ENCODE data around the gene H6PD. TPM values are rescaled to one million over a fixed set of nuclear protein-coding genes. Genes with fewer than 3 reads are reported as not detected.

The H6PD gene
- total RNA-seq, 1 donor from 2014 or later: 34.4 TPM

DNA sequence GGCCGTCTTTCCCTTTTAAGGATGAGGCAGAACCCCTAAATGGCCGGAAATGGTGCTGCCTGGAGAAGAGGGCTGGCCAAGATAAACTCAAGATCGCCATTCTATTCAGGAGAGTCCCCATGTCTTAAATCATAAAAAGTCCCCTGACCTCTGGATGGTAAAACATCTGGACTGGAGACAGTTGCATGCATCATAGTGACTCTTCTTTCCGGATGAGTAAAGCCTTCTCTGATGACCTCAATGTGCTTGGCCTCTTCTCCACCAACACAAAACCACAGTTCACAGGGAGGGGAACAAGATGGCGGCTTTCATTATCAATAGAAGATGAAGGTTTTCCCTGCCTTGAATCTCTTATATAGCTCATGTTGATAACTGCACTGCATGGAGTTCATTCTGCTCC is 27.5 kb upstream of the H6PD start:
- DNase-seq (ENCODE audit: low spot score): no peak

- DNase-seq (ENCODE audit: low spot score): no peak
Measured at GRCh38 chr1:9207715-9208114, 26.9 kb upstream of the H6PD start.

- DNase-seq (ENCODE audit: low spot score): no peak
Measured at GRCh38 chr1:9211291-9211811, 23.2 kb upstream of the H6PD start.

DNA sequence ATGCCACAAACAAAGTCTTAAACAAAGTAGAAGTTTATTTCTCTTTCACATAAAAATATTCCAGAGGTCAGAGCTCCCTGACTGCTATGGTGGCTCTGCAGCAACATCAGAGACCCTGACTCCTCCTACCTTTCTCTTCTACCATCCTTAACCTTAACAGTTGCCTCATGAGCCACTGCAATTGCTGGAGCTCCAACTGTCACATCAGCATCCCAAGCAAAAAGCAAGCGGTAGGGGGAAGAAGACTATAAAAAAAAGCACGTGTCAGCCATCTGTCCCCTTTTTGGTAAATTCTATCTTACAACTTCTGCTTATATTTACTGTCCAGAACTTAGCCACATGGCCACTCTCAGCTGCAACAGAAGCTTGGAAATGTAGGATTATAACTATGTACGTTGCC is 21.8 kb upstream of the H6PD start:
- DNase-seq (ENCODE audit: low spot score): no peak

- no peak for DNase-seq (ENCODE audit: low spot score)
Measured at GRCh38 chr1:9213956-9214355, 20.6 kb upstream of the H6PD start.

DNA sequence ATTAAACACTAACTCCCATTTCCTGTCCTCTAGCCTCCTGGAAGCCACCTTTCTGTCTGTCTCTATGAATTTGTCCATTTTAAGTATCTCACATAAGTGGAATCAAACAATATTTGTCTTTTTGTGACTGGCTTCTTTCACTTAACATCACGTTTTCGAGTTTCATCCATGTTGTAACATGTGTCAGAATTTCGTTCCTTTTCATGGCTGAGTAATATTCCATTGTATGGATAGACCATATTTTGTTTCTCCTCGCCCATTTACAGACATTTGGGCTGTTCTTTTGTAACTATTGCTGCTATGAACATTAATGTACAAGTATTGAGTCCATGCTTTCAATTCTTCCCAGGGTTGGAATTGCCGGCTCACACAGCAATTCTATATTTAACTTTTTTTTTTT is 15.7 kb upstream of the H6PD start:
- DNase-seq (ENCODE audit: low spot score): no peak

DNA sequence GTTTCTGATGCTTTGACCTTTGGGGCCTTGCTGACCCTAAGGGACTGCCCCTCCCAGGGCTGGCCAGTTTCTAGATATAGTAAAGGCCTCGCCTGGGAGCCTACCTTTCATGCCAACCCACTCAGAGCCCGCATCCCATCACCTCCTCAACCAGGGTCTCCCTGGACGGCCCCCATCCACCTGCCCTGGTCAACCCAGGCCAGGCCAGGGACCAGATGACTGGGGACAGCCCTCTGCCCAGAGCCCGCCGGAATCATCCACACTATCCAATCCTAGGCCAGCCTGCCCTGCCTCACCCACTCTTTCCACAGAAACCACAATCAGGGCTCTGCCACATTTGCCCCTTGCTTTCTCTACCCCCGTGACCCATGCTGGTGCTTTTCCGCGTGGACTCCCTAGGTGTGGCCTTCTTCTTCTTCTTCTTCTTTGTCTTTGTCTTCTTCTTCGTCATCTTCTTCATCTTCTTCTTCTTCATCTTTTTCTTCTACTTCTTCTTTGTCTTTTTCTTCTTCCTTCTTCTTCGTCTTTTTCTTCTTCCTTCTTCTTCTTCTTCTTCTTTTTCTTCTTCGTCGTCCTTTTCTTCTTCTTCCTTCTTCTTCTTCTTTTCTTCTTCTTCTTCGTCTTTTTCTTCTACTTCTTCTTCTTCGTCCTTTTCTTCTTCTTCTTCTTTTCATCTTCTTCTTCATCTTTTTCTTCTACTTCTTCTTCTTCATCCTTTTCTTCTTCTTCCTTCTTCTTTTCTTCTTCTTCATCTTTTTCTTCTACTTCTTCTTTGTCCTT is 11.5 kb upstream of the H6PD start:
- no peak for DNase-seq (ENCODE audit: low spot score)

- no peak for DNase-seq (ENCODE audit: low spot score)
Measured at GRCh38 chr1:9224664-9225410, 9.7 kb upstream of the H6PD start.

DNA sequence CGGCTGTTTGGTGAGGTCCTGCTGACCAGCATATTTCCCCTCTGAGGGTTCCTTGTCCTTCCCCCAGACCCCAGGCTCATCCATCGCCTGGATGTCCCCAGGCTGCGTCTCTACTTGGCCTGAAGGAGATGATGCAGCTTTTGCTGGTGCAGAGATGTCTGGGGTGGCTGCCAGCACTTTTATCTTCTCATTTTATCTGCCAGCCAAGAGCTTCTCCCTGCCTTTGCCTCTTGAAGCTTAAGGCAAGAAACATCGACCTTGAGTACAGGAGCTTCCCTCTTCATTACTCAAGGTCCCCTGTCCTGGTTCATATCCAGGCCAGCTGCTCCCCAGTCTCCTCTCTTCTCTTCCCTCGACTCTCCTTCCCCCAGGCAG is 9.2 kb upstream of the H6PD start:
- DNase-seq (ENCODE audit: low spot score): peak; percentile 28

DNA sequence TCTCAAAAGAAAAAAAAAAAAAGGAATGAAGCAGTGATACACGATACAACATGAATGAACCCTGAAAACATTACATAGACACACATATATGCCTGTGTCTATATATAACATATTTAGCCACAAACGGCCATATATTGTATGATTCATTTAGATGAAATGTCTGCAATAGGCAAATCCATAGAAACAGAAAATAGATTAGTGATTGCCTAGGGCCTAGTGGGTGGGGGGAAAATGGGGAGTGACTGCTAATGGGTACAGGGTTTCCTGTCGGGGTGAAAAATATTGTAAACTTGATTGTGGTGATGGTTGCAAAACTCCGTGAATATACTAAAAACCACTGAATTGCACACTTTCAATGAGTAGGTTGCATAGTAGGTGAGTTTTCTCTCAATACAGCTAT is 6.0 kb upstream of the H6PD start:
- DNase-seq (ENCODE audit: low spot score): no peak

DNA sequence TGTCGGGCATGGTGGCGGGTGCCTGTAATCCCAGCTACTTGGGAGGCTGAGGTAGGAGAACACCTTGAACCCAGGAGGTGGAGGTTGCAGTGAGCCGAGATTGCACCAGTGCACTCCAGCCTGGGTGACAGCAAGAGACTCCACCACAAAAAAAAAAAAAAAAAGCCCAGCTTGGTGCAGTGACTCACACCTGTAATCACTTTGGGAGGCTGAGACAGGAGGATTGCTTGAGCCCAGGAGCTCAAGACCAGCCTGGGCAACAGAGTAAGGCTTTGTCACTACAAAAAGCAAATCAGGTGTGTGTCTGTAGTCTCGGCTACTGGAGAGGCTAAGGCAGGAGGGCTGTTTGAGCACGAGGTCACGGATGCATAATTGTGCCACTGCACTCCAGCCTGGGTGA is 5.0 kb upstream of the H6PD start:
- DNase-seq (ENCODE audit: low spot score): no peak

DNA sequence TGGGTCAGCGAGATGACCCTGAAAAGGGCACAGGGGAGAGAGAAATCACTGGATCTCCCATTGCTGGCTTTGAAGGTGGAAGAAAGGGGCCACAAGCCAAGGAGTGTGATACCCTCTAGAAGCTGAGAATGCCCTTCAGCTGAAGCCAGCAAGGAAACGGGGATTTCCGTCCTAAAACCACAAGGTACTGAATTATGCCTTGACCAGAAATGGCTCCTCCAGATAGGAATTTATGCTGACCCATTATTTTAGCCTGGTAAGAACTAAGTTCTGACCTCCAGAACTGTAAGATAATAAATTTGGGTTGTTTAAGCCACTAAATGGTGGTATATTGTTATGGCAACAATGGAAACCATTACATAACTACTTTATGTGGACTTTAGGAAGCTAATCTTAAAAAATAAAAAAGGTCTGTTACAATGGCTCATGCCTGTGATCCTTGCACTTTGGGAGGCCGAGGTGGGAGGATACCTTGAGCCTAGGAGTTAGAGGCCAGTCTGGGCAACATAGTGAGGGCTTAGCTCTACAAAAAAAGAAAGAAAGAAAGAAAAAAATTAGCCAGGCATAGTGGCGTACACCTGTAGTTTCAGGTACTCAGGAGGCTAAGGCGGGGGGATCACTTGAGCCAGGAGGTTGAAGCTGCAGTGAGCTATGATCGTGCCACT is 3.6 kb upstream of the H6PD start:
- no peak for DNase-seq (ENCODE audit: low spot score)

DNA sequence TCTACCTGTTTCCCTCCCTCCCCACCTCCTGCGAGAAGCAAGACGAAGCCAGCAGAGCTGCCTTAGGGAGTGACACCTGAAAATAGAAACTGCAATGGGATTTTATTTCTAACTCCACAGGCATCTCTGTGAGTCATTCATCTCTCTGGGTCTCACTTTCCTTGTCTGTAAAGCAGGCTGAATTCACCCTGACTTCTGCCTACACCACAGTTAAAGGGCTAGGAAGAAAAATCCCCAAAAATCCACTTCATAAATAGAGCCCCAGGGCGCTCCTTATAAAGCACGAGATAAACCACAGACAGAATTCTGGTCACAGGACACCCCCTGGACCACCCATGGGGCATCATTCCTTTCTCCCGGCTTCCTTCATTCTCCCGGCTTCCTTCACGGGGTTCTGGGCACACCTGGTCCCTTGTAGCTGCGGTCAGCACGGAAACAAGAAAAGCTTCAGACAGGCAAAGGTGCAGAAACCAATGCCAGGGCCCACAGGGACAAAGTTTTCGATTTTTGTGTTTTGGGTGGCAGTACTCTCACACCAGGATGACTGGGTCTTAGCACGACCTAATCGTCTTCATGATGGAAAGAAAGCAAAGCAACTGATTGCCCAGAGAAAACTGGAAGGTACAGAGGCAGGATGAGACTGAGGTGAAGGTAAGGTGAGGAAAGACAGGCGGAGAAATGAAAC is 2.8 kb upstream of the H6PD start:
- DNase-seq (ENCODE audit: low spot score): no peak

- DNase-seq (ENCODE audit: low spot score): no peak
Measured at GRCh38 chr1:9233241-9233941, 1.2 kb upstream of the H6PD start.

- DNase-seq (ENCODE audit: low spot score): no peak
Measured at GRCh38 chr1:9233942-9234222, 692 bp upstream of the H6PD start.

DNA sequence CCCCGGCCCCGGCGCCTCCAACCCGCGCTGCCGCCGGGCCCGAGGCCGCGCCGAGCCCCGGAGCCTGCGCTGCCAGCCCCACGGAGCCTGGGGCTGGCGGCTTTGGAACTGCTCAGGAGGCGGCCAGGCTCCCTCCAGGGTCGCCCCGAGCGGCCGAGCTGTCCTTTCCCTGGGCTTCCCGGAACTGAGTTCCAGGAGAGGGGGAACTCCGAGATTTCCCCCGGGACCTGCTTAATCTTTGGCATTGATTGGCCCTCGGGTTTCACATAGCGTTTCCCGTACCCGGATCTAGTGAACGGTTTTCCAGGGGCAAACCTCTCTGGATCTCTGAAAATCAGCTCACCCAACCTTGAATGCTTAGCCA is 504 bp downstream of the H6PD start:
- DNase-seq (ENCODE audit: low spot score): peak; percentile 50

DNA sequence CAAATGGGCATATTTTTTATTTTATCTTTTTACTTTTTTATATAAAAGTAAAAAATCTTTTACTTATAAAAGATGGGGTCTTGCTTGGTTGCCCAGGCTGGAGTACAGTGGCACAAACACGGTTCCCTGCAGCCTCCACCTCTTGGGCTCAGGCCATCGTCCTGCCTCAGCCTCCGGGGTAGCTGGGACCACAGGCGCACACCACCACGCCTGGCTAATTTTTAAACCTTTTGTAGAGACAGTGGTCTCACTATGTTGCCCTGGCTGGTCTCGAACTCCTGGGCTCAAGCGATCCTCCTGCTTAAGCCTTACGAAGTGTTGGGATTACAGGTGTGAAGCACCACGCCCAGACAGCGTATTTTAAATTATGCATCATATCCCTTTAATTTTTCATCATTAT is 986 bp downstream of the H6PD start:
- DNase-seq (ENCODE audit: low spot score): no peak

GRCh38 chr1:9238134-9238533 is 3.6 kb downstream of the H6PD start:
- DNase-seq (ENCODE audit: low spot score): no peak

DNA sequence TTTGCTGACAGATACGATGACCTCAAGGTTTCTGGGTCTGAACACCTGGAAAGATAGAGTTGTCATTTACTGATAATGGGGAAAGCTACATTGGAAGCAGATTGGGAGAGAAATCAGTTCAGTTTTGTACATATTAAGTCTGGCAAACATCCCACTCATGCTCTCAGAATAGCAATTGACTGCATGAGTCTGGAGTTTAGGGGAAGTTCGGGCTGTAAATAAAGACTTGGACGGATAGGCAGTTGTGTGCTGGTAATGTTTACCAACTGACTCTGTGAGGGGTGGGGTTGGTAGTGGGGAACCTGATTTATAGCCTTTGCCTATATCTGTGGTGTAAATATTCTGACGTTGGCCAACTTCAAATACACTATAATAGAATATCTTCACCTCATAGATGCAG is 4.0 kb downstream of the H6PD start:
- DNase-seq (ENCODE audit: low spot score): peak; percentile 31

- peak; percentile 57 for DNase-seq (ENCODE audit: low spot score)
Measured at GRCh38 chr1:9239622-9240401, 5.2 kb downstream of the H6PD start.

Measured in umbilical cord (tissue), 2 donors.